ENCODE measurements around the gene AKAP13.
A peak's percentile ranks its signal among the peaks of the same experiment; 100 is the strongest.

AKAP13 gene

GRCh38 chr15:85607141-85607806, 226.9 kb downstream of the AKAP13 start:
- no peak for DNase-seq

GRCh38 chr15:85607842-85608241, 227.4 kb downstream of the AKAP13 start:
- no peak for DNase-seq

GRCh38 chr15:85609492-85609891, 229.1 kb downstream of the AKAP13 start:
- no peak for DNase-seq

- no peak for DNase-seq
These were observed 231.0 kb downstream of the AKAP13 start for GRCh38 chr15:85611361-85611760.

GRCh38 chr15:85614059-85614458, 233.7 kb downstream of the AKAP13 start:
- DNase-seq = no peak

GRCh38 chr15:85615930-85616329, 235.5 kb downstream of the AKAP13 start:
- no peak for DNase-seq

- no peak for DNase-seq
These were observed 236.2 kb downstream of the AKAP13 start for GRCh38 chr15:85616549-85617110.

GRCh38 chr15:85618228-85618505, 237.8 kb downstream of the AKAP13 start:
- no peak for DNase-seq

- DNase-seq = peak; percentile 68
These were observed 238.6 kb downstream of the AKAP13 start for GRCh38 chr15:85618956-85619491.

GRCh38 chr15:85619992-85620689, 239.7 kb downstream of the AKAP13 start:
- DNase-seq = no peak

GRCh38 chr15:85620690-85621049, 240.3 kb downstream of the AKAP13 start:
- no peak for DNase-seq

- DNase-seq = no peak
These were observed 240.7 kb downstream of the AKAP13 start for GRCh38 chr15:85621094-85621493.

- no peak for DNase-seq
These were observed 241.9 kb downstream of the AKAP13 start for GRCh38 chr15:85622221-85622831.

GRCh38 chr15:85623315-85624049, 243.1 kb downstream of the AKAP13 start:
- no peak for DNase-seq

- DNase-seq = no peak
These were observed 243.9 kb downstream of the AKAP13 start for GRCh38 chr15:85624291-85624801.

- DNase-seq = no peak
These were observed 244.9 kb downstream of the AKAP13 start for GRCh38 chr15:85625166-85625830.

GRCh38 chr15:85625856-85626255, 245.5 kb downstream of the AKAP13 start:
- no peak for DNase-seq

- no peak for DNase-seq
These were observed 247.0 kb downstream of the AKAP13 start for GRCh38 chr15:85627213-85627935.

- DNase-seq = no peak
These were observed 249.9 kb downstream of the AKAP13 start for GRCh38 chr15:85630311-85630710.

GRCh38 chr15:85631018-85631417, 250.6 kb downstream of the AKAP13 start:
- no peak for DNase-seq

- DNase-seq = no peak
These were observed 251.6 kb downstream of the AKAP13 start for GRCh38 chr15:85632014-85632413.

GRCh38 chr15:85633859-85634258, 253.5 kb downstream of the AKAP13 start:
- DNase-seq = no peak
